Mucosa of rectum (tissue), 2 donors: ENCODE measurements around the gene TUBA4A.
"Not testable (repeated sequence)": the region's sequence is repeated elsewhere in the genome, so short reads cannot be mapped to it uniquely, and the experiment has no call there.

Experiments
- H3K27ac ChIP-seq, 2 donors: one replicate each; pipeline ENCODE4 v1.7.0; 2013; ENCODE audit warnings: inconsistent platforms in 2 of 2, low read depth in 2 of 2, low read length in 2 of 2
- H3K27me3 ChIP-seq, 2 donors: one replicate each; pipeline ENCODE4 v1.7.0; 2013; ENCODE audit warnings: low read length in 2 of 2; ENCODE audit not compliant: control insufficient read depth in 2 of 2, insufficient read depth in 2 of 2
- H3K36me3 ChIP-seq, 2 donors: one replicate each; pipeline ENCODE4 v1.7.0; 2013; ENCODE audit warnings: low read length in 2 of 2; ENCODE audit not compliant: control insufficient read depth in 2 of 2, insufficient read depth in 2 of 2
- H3K4me1 ChIP-seq, 2 donors: one replicate each; pipeline ENCODE4 v1.7.0; 2013; ENCODE audit warnings: low read length in 2 of 2, mild to moderate bottlenecking in 1 of 2; ENCODE audit not compliant: control insufficient read depth in 2 of 2, insufficient read depth in 2 of 2
- H3K4me3 ChIP-seq, 2 donors: one replicate each; pipeline ENCODE4 v1.7.0; 2013; ENCODE audit warnings: low read length in 2 of 2
- H3K9ac ChIP-seq, 2 donors: one replicate each; pipeline ENCODE4 v1.7.0; 2013; ENCODE audit warnings: low read length in 2 of 2, low read depth in 1 of 2, mild to moderate bottlenecking in 1 of 2
- H3K9me3 ChIP-seq, 2 donors: one replicate each; pipeline ENCODE4 v1.7.0; 2013; ENCODE audit warnings: low read length in 2 of 2; ENCODE audit not compliant: control insufficient read depth in 2 of 2
- donor health status: healthy.
- donor health status: Normal muscosa, but diverticular disease.

The TUBA4A gene

DNA sequence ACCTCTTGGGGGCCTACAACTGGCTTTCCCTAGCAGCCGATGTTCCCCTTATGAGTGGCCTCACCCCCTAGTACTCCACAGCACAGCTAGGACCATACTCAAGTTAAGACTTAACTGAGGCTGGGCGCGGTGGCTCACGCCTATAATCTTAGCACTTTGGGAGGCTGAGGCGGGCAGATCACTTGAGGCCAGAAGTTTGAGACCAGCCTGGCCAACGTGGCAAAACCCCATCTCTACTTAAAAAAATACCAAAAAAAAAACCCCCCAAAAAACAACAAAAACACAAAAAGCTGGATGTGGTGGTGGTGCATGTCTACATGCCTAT is 33.4 kb upstream of the TUBA4A start:
- not testable (repeated sequence) for H3K4me1 ChIP-seq

DNA sequence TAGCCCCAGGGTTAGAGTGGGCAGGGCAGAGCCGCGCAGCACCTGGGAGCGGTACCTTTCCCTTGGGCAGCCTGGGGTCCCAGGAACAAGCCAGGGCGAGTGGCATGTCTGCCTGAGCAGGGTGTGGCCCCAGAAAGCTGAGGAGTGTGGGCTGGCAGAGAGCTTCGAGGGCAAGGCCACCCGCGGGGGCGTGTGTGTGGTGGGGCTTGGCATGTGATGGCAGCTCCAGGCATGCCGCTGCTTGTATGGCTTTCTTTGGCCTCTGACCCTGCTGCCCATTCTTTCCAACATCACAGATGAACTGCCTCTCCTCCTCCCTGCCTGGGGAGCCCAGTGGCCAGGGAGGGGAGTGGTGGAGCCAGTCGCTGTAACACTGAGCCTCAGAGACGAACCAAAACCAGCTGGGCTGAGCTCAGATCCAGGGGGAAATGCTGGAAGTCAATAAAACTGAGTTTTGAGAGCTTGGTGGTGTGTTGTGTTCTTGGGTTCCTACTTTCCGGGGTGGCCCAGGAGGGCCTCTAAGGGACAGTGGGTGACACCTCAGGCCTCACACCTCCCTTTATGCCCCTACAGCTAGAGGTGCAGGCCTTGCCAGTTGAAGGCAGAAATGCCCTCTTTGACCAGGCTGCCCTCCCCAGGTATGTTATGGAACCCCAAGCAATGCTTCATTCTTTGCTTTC is 32.9 kb upstream of the TUBA4A start:
- no peak overlapping the region for H3K9ac ChIP-seq

More for the DNA sequence above, 33.4 kb upstream of the TUBA4A start:
- not testable (repeated sequence) for H3K27me3 ChIP-seq, H3K9me3 ChIP-seq, H3K27ac ChIP-seq, H3K4me3 ChIP-seq, H3K9ac ChIP-seq
- H3K36me3 ChIP-seq = peaks cover 17 to 27% of the 10 kb centered on the region in 2 donors

DNA sequence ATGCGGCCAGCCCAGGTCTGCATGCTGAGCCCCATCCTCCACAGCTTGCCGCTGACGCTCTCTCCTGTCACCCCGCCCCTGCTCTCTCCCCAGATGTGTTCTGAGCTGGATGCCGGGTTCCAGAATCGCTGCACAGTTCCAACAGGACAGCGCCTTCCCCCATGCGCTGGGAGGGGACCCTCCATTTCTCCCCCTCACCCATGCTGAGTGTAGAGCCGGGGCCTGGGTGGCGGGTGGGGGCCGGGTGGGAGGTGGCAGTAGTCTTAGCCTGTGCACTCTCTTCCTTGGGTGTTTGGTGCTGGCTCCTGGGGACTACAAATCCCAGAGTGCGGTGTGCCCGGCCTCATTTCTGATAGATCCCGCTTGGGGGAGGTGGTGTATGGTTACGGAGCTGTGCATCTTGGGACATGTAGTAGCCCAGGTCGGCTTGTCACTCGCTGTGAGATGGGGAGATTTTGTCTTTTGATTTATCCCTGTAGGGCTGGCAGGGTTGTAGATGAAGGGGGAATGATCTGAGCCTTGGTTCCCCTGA is 32.2 kb upstream of the TUBA4A start:
- Histone ChIP-seq H3K36me3 (peaks cover 26 to 36% of the 10 kb centered on the region in 2 donors), H3K4me3 (no peak overlapping the region), H3K27me3 (no peaks in the 10 kb centered on the region), H3K9ac (no peak overlapping the region), H3K9me3 (no peaks in the 10 kb centered on the region), H3K27ac (no peak overlapping the region), H3K4me1 (peaks cover 0 to 2% of the 10 kb centered on the region in 2 donors)

More for the DNA sequence above, 32.9 kb upstream of the TUBA4A start:
- Histone ChIP-seq H3K4me3 (no peak overlapping the region), H3K27me3 (no peaks in the 10 kb centered on the region), H3K36me3 (peaks cover 20 to 32% of the 10 kb centered on the region in 2 donors), H3K4me1 (no peaks in the 10 kb centered on the region), H3K27ac (no peak overlapping the region), H3K9me3 (no peaks in the 10 kb centered on the region)

DNA sequence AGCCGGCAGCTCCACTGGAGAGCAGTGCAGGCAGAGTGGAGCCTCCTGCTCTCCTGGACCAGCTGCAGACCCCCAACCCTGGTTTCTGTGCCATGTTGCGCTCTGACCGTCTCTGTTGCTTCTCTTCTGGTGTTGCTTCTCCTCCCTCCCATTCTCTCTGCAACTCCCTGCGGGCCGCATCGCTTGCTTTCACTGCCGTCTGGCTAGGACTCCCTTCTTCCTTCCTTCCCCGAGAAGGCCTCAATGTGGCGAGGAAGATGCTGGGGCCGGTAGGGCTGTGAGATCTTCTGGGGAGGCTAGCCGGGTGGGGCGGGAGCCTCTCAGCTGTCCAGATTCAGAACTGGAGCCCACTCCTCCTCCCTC is 31.6 kb upstream of the TUBA4A start:
- Histone ChIP-seq H3K27ac (no peak overlapping the region), H3K9ac (no peak overlapping the region), H3K4me1 (peaks cover 0 to 2% of the 10 kb centered on the region in 2 donors), H3K27me3 (no peaks in the 10 kb centered on the region), H3K9me3 (no peaks in the 10 kb centered on the region), H3K36me3 (peaks cover 28 to 36% of the 10 kb centered on the region in 2 donors), H3K4me3 (no peak overlapping the region)

DNA sequence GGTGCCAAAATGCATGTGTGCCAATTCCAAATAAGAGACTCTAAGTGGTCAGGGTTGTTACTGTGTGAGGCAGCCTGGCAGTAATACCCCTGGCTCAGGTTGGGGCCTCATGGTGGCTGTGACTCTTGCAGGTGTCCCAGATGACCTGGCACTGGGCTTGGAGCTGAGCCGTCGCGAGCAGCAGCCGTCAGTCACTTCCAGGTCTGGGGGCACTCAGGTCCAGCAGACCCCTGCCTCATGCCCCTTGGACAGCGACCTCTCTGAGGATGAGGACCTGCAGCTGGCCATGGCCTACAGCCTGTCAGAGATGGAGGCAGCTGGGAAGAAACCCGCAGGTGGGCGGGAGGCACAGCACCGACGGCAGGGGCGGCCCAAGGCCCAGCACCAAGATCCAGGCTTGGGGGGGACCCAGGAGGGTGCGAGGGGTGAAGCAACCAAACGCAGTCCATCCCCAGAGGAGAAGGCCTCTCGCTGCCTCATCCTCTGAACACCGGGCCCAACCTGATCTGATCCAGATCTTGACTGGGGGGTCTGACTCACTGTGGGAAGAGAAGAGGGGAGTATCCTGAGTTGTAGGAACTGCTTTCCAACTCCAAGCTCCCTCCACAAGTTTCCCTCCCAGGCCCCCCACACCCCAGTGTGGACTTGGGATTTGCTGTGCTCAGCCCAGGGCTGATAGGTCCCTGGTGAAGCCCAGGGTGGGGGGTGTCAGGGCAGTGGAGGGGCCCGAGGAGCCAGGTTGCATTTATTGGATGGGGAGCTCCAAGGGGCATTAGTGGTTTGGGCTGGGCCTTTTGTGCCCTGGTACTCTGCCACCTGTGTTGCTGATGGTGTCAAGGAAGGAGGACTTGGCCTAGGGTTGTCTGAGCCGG is 31.0 kb upstream of the TUBA4A start:
- Histone ChIP-seq H3K4me3 (no peak overlapping the region), H3K4me1 (peaks cover 6 to 8% of the 10 kb centered on the region in 2 donors), H3K9me3 (no peaks in the 10 kb centered on the region), H3K9ac (no peak overlapping the region), H3K27me3 (no peaks in the 10 kb centered on the region), H3K27ac (no peak overlapping the region), H3K36me3 (peaks cover 28 to 36% of the 10 kb centered on the region in 2 donors)

- H3K9ac ChIP-seq = no peak overlapping the region
- peaks cover 16 to 20% of the 10 kb centered on the region in 2 donors for H3K4me1 ChIP-seq
- peaks cover 28 to 36% of the 10 kb centered on the region in 2 donors for H3K36me3 ChIP-seq
- H3K27ac ChIP-seq = no peak overlapping the region
- H3K9me3 ChIP-seq = no peaks in the 10 kb centered on the region
- no peak overlapping the region for H3K4me3 ChIP-seq
- H3K27me3 ChIP-seq = no peaks in the 10 kb centered on the region
These were observed 29.3 kb upstream of the TUBA4A start for GRCh38 chr2:219282943-219283581.

DNA sequence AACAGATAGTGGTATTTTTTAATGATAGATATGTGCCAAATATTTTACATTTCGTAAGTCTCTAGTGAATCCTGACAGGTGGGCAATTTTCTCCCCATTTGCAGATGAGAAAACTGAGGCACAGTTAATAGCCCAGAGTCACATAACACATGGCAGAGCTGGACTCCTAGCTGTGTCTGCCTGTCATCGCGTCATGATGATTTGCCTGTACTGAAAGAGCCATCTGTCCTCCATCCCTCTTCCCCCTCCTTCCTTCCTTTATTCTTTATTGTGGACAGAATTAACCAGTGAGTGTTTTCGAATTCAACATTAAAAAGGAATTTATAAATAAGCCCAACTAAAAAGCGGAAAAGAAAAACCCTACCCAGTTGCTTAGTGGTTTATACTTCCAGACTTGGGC is 28.7 kb upstream of the TUBA4A start:
- no peak overlapping the region for H3K4me3 ChIP-seq
- no peaks in the 10 kb centered on the region for H3K27me3 ChIP-seq
- H3K36me3 ChIP-seq = peaks cover 28 to 36% of the 10 kb centered on the region in 2 donors
- H3K4me1 ChIP-seq = peaks cover 22 to 26% of the 10 kb centered on the region in 2 donors
- H3K9me3 ChIP-seq = no peaks in the 10 kb centered on the region
- no peak overlapping the region for H3K27ac ChIP-seq
- no peak overlapping the region for H3K9ac ChIP-seq

DNA sequence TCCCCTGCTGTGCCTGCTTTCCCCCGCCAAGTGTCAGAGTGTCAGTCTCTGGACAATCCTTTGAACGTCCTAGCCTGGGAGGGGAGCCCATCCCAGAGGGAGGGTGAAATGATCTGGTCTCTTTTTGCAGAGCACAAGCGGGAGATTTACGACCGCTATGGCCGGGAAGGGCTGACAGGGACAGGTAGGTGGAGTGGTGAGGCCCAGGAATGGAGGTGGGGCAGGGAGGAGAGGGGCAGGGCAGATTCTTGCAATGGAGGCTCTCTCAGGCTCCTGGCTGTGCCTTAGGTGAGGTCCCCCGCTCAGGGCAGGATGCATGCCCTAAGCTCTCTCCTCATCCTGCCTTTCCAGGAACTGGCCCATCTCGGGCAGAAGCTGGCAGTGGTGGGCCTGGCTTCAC is 27.9 kb upstream of the TUBA4A start:
- H3K4me1 ChIP-seq = peaks cover 23 to 26% of the 10 kb centered on the region in 2 donors

DNA sequence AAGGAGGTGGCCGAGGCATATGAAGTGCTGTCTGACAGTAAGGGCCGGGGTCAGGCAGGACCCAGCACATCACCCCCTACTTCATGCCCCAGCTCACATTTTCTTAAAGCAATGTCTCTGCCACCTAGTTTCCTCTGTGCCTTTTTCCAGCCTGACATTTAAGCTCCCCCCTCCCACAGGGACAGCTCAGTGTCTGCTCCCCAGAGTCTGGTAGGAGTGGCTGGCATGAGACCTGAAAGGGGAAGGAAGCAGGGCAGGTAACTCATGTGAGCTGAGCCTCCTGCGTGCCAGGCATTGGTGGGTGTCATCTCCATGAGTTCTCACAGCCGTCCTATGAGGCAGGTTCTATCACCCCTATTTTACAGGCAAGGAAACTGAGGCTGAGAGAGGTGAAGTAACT is 26.9 kb upstream of the TUBA4A start:
- Histone ChIP-seq H3K27me3 (no peaks in the 10 kb centered on the region), H3K9ac (no peak overlapping the region), H3K9me3 (no peaks in the 10 kb centered on the region), H3K27ac (no peak overlapping the region), H3K4me1 (peaks cover 23 to 26% of the 10 kb centered on the region in 2 donors), H3K36me3 (peaks cover 28 to 35% of the 10 kb centered on the region in 2 donors), H3K4me3 (no peak overlapping the region)

More for the DNA sequence above, 27.9 kb upstream of the TUBA4A start:
- Histone ChIP-seq H3K9me3 (no peaks in the 10 kb centered on the region), H3K27me3 (no peaks in the 10 kb centered on the region), H3K4me3 (no peak overlapping the region), H3K27ac (no peak overlapping the region), H3K36me3 (peaks cover 28 to 36% of the 10 kb centered on the region in 2 donors), H3K9ac (no peak overlapping the region)
